GM18951 (cell line): Measurements from ENCODE around the gene SLC2A6.

Source experiments
- POLR2A ChIP-seq: IDR thresholded peaks from 4 replicates; pipeline ENCODE4 v1.6.1; 2011; ENCODE audit warnings: mild to moderate bottlenecking; ENCODE audit not compliant: insufficient read length, insufficient read depth; ENCODE audit errors: extremely low read depth
- in situ Hi-C: fragments of 300-500 bp; cut with MboI; formaldehyde crosslinking; loops from one replicate; pipeline ENCODE4 v1.12.0; 2022; ENCODE audit warnings: low sequenced_read_pairs, mixed read lengths, inconsistent platforms; ENCODE audit not compliant: unreplicated experiment

Gene SLC2A6

GRCh38 chr9:133475292-133476012, 3.4 kb downstream of the SLC2A6 start:
- no peak for TF ChIP-seq POLR2A
- in situ Hi-C loops: no loop called here

- in situ Hi-C loops: no loop called here
- no peak for TF ChIP-seq POLR2A
Measured at GRCh38 chr9:133474853-133475252, 4.0 kb downstream of the SLC2A6 start.

- no peak for TF ChIP-seq POLR2A
- in situ Hi-C loops: no loop called here
Measured at GRCh38 chr9:133474215-133474614, 4.7 kb downstream of the SLC2A6 start.

GRCh38 chr9:133473743-133474142, 5.2 kb downstream of the SLC2A6 start:
- no peak for TF ChIP-seq POLR2A
- in situ Hi-C loops: no loop called here

GRCh38 chr9:133472753-133473378, 6.0 kb downstream of the SLC2A6 start:
- in situ Hi-C loops: no loop called here
- TF ChIP-seq POLR2A: no peak

GRCh38 chr9:133472277-133472645, 6.6 kb downstream of the SLC2A6 start:
- TF ChIP-seq POLR2A: no peak
- in situ Hi-C loops: no loop called here

GRCh38 chr9:133471551-133472276, 7.2 kb downstream of the SLC2A6 start:
- in situ Hi-C loops: no loop called here
- TF ChIP-seq POLR2A: no peak

- in situ Hi-C loops: no loop called here
- TF ChIP-seq POLR2A: no peak
Measured at GRCh38 chr9:133470988-133471387, 7.9 kb downstream of the SLC2A6 start.

- TF ChIP-seq POLR2A: peak; percentile 26
Measured at GRCh38 chr9:133470427-133470924, 8.4 kb downstream of the SLC2A6 start.

GRCh38 chr9:133468777-133469421, 10.0 kb downstream of the SLC2A6 start:
- peak; percentile 18 for TF ChIP-seq POLR2A
- in situ Hi-C loops: no loop called here

More at GRCh38 chr9:133470427-133470924, 8.4 kb downstream of the SLC2A6 start:
- in situ Hi-C loops: no loop called here

- in situ Hi-C loops: no loop called here
Measured at GRCh38 chr9:133468374-133468773, 10.5 kb downstream of the SLC2A6 start.

GRCh38 chr9:133467101-133467500, 11.8 kb downstream of the SLC2A6 start:
- TF ChIP-seq POLR2A: no peak
- in situ Hi-C loops: no loop called here

More at GRCh38 chr9:133468374-133468773, 10.5 kb downstream of the SLC2A6 start:
- no peak for TF ChIP-seq POLR2A

GRCh38 chr9:133465984-133466383, 12.9 kb downstream of the SLC2A6 start:
- in situ Hi-C loops: no loop called here
- no peak for TF ChIP-seq POLR2A
